Central memory CD4-positive, alpha-beta T cell (primary cell): ENCODE measurements around the gene LOXL1.

Experiments used
- DNase-seq: peaks from one replicate; pipeline ENCODE4 v3.0.0; 2022

Gene LOXL1

DNA sequence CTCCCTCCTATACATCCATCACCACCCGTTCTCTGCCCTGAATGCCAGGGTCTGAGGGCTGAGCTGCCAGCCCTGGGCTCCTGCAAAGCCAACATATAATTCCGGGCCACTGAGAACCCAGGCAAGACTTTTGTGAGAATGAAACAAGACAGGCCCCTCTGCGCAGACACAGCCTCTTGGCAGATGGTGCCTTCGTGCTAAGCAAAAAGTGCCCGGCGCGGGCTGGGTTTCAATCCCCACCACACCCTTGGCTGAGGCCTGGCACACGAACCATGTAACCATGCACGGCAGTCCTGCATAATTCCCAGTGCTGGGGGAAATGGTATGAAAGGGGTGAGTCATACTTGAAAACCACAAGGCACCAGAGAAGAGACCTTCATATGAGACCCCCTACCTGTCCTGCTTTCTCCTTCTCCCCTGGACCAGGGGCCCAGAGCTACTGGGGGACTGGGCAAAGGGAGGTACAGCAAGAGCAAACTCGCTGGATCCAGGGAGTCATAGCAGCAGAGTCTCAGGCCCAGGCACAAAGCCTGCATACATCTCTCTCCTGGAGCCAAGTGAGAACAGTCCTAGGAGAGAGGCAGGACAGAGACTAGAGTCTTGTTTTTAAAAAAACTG, 26.1 kb upstream of the LOXL1 start:
- no peak for DNase-seq

DNA sequence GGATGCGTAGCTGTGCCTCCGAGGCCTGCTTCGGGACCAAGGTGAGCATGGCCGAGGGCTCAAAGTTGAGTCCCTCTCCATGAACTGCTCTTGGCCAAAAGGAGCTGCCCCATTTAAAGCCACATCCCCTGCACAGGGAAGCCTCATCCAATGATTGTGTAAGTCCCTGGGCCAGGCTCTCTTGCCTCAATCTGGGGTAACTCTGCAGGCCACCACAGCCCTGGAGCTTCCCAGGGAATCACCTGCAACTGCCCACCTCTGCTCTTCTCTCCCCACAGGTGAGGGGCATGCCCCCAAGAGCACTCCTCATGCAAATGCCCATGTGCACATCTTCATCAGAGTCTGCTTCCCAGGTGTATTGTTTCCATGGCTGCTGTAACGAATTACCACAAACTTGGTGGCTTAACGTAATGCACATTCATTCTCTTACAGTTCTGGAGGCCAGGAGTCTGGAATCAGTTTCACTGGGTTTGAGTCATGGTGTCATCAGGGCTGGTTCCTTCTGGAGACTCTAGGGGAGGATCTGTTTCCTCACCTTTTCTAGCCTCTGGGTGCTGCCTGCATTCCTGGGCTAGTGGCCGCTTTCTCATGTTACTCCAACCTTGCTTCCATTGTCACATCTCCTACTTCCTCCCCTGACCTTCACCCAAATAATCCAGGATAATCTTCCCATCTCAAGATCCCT, 25.0 kb upstream of the LOXL1 start:
- DNase-seq: no peak

DNA sequence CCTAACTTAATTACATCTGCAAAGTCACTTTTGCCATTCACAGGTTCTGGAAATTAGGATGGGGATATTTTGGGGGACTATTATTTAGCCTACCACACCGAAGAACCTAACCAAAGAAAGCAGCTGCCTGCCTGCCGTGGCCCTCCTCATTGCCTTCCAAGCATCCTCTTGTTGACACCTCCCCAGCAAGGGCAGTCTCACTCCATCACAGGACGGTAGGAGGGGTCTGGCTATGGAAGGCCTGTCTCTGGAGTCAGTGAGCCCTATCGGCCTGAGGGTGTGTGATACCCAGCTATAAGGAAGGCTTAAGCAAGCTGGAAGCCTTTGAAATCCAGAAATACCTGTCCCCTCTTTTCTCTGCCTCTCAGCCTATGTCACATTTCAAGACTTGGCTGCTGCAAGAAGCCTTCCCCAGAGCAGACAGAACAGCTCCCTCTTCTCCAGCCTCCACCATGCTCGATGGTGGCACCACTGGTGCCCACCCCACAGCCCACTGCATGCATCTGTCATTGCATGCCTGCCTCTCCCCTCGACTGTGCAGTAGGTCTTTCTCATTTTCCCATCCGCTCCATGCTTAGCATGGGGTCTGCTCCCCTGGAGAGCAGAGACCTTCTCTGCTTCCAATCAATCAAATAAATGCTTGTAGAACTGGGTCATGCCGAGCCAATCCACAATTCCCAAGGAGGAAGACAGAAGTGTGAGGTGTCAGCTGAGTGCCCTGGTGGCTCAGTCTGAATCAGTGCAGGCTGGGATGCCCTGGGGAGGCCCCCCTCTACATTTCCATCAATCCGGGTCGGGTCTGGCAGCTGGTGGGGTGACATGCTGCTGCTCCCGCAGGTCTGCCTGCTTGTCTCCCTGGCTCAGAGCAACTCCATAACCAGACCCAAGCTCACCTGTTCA, 23.9 kb upstream of the LOXL1 start:
- DNase-seq: no peak

GRCh38 chr15:73904026-73904815, 22.0 kb upstream of the LOXL1 start:
- no peak for DNase-seq

- DNase-seq: no peak
Measured at GRCh38 chr15:73905225-73905827, 20.9 kb upstream of the LOXL1 start.

DNA sequence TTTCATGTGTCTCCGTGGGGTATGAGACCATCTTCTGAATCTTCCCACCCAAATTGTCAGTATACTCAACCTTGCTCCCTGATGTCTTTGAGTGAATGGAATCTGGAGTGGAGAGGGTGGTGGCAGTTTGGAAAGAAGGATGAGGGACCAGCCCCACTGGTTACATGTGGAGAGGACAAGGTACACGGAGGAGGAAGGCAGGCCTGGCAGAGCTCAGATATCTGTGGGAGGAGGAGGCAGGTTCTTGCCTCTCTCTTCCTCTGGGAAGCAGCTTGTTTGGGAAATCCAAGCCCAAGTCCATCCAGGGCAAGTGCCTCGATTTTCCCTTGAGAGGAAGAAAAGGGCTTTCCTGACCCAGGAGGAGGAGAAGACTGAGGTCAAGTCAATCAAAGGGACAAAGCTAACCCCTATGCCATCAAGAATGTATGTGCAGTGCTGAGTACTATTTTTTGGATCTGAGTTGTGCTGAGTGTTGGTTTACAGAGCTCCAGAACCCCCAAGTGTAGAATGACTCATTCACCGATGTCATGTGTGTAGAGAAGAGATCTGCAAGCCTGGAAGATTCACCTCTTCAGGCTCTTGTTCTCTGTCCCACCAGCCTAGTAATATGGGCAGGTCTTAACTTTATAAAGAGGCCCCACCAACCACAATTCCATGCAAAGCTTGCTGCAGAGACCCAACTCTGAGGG, 19.8 kb upstream of the LOXL1 start:
- DNase-seq: no peak

DNA sequence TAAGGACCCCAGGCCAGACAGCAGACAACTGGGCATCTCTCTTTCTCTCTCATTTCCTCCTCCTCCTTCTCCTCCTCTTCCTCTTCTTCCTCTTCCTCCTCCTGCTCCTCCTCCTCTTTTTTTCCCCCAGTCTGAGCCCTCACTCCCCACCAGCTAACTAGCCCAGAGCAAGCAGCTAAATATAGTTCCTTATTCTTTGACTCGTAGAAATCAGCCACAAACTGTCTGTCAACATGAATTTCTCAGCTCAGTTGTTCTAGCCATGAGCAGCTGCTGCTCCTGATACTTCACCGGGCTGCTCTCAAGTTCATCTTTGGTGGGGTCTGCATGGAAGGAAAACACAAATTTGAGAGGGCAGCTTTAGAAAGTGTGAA, 19.2 kb upstream of the LOXL1 start:
- DNase-seq: no peak

- DNase-seq: peak; percentile 58
Measured at GRCh38 chr15:73908030-73908821, 18.0 kb upstream of the LOXL1 start.

- DNase-seq: no peak
Measured at GRCh38 chr15:73908822-73909122, 17.5 kb upstream of the LOXL1 start.

- no peak for DNase-seq
Measured at GRCh38 chr15:73909651-73910050, 16.6 kb upstream of the LOXL1 start.

DNA sequence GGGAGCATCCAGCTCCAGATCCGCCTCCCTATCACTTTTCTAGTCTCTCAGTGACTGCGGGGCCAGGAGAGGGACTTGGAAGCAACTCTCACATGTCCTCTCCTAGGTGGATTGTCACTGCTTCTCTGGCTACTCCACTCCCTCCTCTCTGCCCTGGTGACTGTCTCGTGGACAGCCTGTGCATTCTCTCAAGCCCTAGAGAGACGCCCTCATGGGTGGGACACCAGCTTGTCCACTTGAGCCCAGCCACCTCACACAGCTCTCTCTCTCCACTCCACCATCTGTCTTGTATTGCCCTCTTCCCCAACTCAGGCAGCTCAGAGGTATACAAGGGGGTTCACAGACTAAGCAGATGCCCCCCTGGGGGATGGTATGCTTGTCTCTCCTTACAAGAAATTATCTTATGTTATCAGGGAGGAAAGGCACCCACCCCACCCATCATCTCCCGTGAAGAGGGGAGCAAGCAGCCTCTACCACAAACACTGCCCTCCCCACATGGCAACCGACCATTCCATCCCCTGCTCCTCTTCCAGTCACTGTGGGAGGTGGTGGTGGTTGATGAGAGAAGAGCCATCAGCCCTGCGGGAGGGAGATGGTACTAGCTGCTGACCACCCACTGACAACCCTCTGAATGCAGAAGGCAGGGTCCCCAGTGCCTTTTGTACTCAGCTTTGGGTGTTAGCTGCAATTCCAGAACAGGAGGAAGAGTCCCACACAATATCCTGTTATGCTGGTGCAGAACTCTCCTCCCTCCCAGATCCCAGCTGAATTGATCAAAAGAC, 15.5 kb upstream of the LOXL1 start:
- DNase-seq: no peak

GRCh38 chr15:73912030-73912596, 14.1 kb upstream of the LOXL1 start:
- DNase-seq: no peak

DNA sequence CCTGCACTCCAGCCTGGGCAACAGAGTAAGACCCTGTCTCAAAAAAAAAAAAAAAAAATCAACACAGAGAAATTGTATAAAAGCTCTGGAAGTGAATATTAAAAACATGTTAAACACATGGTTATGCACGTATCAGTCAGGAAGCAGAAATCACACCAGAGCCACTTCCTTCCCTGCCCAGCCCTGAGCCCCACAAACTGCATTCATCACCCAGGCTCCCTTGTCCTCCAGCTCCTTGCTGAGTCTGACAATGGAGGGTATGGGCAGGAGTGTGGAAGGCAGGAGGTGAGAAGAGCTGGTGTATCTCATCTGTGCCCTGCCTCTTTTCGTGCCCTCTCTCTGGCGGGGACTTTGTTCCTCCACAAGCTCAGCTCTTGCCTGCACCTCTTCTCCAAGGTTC, 12.1 kb upstream of the LOXL1 start:
- DNase-seq: no peak

GRCh38 chr15:73915082-73915481, 11.2 kb upstream of the LOXL1 start:
- DNase-seq: no peak

DNA sequence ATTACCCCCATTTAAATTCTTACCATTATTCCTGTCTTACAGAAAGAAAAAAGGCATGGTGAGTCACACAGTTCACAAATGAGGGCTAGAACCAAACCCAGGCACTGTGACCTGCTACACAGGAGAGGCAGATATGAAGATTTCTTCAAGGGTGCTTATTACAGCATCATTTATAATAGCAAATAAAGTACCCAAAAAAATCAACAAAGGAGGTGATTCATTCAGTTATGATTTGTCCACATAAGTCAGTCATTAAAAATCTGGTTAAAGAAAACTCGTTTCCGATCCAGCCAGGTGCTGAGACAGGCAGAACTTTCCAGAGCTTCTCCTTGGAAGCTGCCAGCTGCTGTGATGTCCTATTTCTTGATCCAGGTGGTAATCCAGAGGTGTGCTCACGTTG, 7.5 kb upstream of the LOXL1 start:
- no peak for DNase-seq

DNA sequence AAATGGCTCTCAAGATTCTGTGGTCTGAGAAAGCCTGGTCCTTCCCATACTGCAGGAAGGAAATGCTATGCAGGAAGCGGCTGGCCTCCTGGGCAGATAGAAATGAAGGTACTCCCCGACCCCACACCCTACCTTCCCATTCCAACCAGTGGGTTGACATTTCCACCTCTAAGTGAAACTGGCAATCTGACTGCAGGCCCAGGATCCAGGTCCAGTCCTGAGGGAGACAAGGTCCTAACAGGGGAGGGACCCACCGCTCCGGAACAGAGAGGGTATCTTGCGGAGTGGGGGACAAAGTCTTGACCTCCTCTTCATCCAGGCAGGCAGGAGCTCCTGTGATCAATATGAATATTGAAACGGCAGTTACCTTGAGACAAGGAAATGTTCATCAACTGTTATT, 6.6 kb upstream of the LOXL1 start:
- DNase-seq: no peak

- DNase-seq: no peak
Measured at GRCh38 chr15:73921254-73921925, 4.9 kb upstream of the LOXL1 start.

- DNase-seq: no peak
Measured at GRCh38 chr15:73922186-73923151, 3.8 kb upstream of the LOXL1 start.
